Effector CD4-positive, alpha-beta T cell (primary cell): ENCODE data around the gene NBPF1.
"Not testable (repeated sequence)": the region's sequence is repeated elsewhere in the genome, so short reads cannot be mapped to it uniquely, and the experiment has no call there.

Experiments
- DNase-seq: peaks from one replicate; pipeline ENCODE4 v3.0.0-alpha.2; 2020

NBPF1 gene

DNA sequence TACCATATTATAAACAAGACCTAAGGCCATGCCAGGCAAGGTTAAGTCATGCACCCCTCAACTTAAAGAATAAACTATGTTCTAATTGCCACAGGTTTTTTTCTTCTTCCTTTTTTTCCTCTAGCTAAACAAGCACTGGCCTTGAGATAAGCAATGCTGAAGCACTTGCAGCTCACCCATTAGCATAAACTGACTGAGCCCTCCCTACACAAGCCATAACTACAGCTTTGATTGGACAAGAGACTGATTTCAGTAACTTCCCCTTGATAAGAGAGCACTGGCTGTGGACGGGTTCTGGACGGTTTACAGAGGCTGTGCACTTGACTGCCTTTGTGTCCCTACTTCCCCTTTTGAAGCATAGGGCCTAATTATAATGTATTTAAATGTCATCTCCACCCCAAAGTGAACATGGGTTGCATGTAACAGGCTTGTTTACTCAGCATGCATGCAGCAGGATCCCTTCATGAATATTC, 72.9 kb downstream of the NBPF1 start:
- not testable (repeated sequence) for DNase-seq

DNA sequence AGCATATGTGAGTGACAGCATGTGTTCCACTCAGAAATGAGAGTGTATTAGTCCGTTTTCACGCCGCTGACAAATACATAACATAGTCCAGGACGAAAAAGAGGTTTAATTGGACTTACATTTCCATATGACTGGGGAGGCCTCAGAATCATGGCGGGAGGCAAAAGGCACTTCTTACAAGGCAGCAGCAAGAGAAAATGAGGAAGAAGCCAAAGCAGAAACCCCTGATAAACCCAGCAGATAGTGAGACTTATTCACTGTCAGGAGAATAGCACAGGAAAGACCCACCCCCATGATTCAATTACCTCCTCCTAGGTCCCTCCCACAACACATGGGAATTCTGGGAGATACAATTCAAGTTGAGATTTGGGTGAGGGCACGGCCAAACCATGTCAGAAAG, 75.8 kb downstream of the NBPF1 start:
- DNase-seq, result not testable (repeated sequence)

DNA sequence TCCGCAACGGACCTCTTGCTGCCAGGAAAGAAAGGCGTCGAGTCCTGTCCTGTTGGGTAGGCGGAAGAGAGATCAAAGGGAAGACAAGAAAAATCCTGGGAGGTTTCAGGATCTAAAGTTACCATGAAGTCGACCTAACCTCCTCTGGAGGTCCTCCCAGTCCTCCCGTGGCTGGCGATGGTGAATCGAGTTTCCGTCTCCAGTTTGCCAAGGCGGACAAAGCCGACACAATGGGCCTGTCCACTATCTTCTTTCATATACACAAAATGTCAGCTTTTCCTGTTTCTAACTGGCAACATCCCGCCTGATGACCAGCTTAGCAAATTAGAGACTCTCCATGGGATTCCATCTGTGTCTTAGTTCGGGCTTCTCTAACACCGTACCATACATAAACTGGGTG, 76.6 kb downstream of the NBPF1 start:
- not testable (repeated sequence) for DNase-seq

DNA sequence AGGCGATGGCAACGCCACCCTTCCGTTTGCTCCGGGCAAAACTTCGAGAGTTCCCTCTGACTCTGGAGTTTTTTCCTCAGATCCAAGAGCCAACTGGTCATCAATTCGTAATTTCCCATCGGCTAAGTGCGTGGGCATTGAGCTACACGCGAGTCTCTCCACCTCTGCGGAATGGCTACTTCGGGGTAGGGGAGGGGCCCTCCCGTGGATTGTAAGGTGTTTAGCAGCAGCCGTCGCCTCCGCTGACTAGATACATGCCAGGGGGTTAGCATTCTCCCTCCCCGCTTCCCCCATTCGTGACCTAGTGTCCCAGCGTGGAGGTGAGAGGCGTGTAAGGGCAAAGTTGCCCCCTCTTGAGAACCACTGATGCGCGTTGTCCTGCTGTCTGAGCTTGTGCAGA, 77.5 kb downstream of the NBPF1 start:
- not testable (repeated sequence) for DNase-seq

DNA sequence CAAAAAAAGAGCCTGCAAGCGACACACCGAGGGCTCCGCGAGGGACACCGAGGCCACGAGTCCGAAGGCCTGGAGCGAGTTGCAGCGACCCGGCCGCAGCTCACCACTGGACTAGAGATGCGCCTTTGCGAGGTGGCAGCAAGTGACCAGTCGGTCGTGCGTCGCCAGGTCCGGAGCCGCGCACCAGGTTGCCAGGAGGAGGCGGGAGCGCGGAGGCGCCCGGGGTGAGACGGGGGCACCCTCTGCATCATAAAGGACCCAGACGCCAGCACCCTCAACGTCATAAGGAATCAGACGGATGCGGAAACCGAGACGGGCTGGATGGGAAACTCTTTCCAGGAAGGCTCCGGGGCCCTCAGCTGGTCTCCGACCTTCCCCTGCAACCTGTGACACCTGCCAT, 77.9 kb downstream of the NBPF1 start:
- not testable (repeated sequence) for DNase-seq

DNA sequence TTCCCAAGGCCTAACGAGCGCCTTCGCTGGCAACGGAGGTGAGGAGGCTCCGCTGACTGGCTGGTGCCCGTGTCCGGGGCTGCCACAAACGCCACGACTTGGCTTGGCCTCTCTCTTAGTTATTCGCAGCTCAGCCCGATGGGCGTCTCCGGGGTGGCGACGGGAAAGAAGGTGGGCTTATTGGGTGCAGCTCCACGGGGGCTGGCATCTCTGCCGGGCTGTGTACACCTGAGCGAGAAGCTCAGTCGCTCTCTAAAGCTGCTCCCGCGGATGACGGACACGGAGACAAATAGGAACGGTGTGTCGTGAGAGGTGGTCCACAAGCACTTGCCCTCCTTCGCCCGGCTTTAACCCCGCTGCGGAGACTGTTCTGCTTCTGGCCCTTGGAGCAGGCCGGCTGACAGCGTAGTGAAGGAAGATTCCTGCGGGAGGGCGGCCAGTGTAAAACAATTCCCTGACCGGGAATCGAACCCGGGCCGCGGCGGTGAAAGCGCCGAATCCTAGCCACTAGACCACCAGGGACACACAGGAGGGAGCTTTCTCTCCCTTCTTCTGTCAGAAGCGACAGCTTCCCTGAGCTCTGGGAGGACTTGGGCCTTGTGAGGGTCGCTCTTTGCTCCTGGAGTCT, 78.4 kb downstream of the NBPF1 start:
- DNase-seq, result not testable (repeated sequence)

DNA sequence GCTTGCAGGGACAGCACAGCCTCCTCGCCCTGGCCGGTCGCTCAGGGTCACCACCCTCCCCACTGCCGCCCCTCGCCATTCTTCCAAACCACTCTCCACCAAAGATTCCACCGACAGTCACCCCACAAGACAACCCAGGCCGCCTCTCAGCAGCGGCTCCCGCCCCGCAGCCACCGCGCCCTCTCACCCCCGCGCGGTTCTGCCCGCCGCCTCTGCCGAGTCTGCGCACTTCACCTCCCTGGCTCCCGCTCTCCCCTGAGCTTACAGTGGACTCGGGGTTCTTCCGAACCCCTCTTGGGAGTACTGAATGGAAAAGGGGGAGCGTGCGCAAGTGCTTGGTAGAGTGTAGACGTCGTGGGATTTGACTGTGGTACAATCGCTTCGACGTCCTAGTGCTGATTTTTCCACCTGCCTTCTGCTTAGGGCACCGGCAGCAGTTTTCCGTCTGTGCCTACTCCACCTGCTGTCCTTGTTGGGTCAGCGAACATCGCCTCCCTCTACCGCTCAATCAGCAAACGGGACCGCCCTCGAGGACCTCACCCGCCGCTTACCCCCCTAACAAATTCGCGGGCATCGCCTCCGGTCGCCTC, 79.0 kb downstream of the NBPF1 start:
- not testable (repeated sequence) for DNase-seq

DNA sequence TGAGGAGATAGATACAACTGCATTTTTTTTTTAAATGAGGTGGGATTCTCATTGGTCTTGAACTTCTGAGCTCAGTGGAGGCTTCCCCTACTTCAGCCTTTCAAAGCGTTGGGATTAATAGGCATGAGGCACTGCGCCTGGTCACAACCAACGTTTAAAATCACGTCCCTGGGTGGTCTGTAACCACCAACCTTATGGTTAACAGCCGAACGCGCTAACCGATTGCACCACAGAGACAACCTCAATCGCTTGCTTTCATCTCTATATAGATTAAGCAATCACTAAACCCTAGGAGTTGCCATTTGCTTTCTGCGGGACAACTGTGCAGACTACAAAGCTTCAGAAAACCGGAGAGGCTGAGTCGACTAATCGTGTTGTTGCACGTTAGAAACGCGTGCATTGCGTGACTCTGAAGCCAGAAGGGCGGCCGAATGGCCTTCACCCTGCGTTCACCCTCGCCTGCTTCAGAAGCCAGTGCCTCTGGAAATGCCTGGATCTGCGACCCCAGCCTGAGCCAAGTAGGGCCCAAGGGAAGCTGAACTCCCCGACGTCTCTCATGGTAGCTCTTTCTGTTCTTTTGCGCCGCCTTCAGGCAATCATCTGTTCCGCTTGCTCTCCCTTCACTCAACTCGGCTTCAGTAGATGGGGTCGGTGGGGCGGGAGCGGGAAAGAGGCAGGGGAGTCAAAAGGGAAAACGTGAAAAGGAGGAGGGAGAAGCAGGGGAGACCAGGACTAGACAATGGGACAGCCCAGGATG, 81.0 kb downstream of the NBPF1 start:
- DNase-seq, result not testable (repeated sequence)

DNA sequence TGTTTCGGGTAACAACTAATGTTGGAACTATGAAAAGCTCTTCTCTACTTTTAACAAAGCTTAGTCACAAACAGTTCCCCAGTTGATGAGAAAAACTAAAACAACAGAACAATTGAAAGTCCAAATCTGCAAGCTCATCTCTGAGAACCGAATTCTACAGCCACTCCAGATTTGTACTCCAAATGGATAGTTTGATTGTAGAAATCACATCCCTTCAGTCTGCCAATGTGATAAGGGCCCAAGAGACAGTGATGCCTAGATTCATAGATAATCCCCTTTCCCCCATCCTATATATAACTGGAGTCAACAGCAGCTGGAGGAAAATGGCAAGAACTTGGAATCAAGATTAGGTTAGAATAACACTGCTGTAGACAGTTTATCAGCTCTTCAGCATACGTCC, 85.0 kb downstream of the NBPF1 start:
- not testable (repeated sequence) for DNase-seq

DNA sequence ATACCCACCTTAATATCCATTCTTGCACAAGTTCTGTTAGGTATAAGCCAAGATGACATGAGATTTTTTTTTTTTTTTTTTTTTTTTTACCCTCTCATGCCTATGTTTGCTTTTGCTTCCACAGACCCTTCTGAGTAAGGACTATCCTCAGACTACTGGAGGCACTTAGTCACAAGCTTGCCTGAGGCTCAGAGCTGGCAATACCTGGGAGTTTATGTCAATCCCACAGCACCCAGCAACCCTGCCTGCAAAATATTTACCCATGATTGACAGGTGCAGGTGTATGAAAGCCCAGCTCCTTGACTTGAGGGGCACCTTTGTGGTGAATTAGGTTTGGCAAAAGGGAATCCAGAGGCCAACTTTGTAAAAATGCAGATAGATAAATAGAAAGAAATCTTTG, 87.6 kb downstream of the NBPF1 start:
- DNase-seq, result not testable (repeated sequence)

DNA sequence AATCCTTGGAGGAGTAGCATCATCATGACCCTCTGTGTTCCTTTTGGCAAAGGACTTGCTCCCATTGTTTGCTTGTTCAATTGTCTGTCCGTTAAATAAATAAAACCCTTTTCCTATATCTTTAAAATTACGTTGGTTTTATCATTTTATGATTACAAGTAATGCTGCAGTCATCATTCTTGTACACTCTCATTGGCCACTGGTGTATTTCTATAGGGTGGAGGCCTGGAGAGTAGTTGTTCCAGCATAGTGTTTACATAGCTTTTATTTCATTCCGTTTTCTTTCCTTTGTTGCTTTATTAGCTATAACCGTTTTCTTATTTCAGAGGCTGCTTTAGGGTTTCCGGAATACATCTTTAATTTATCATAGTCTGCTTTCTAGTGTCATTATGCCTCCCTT, 91.7 kb downstream of the NBPF1 start:
- not testable (repeated sequence) for DNase-seq

DNA sequence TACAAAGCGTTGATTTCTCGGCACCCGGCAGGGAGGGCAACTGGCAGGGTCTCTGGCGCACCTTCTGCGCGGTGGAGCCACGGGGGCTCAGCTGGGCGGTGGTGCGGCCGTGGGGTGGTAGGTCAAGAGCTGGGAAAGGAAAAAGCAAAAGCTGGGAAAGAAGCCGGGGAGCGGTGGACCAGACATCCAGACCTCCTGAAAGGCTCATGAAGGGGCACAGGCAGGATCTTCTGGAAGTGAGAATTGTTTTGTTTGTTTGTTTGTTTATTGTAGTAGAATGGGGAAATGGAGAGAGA, 92.1 kb downstream of the NBPF1 start:
- no peak for DNase-seq

DNA sequence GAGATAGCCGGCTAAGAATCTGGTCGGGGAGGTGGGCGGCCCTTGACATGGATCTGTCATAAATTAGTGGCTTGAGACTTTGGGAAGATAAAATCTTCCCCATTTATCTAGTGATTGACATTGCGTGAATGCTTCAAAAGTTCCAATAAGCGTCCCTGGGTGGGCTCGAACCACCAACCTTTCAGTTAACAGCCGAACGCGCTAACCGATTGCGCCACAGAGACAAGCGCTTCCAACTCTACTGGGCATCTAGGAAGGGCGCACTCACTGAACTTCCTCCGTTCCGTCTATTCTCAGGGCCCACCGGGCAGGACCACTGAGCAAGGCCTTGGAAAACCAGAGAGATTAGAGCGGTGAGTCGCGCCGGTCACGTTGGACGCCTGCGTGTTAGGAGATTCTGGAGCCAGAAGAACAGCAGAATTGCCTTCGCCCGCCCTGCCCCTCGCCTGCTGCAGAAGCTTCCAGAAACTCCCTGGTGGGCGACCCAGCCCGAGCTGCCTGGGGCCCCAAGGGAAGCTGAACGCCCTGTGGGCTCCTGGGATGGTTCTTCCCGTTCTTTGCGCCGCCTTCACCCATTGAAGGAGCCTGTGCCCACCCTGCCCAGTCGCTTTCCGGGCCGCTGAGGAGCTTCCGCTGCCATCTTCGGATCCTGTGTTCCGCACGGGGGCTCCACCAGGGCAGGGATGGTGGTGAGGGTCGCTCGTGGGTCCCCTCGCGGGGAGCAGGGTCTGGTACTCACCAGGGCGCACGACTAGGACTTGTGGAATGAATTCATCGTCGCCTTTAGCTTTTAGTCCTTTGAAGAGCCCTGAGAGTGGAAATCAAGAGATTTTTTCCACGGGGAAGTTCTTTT, 92.7 kb downstream of the NBPF1 start:
- not testable (repeated sequence) for DNase-seq

DNA sequence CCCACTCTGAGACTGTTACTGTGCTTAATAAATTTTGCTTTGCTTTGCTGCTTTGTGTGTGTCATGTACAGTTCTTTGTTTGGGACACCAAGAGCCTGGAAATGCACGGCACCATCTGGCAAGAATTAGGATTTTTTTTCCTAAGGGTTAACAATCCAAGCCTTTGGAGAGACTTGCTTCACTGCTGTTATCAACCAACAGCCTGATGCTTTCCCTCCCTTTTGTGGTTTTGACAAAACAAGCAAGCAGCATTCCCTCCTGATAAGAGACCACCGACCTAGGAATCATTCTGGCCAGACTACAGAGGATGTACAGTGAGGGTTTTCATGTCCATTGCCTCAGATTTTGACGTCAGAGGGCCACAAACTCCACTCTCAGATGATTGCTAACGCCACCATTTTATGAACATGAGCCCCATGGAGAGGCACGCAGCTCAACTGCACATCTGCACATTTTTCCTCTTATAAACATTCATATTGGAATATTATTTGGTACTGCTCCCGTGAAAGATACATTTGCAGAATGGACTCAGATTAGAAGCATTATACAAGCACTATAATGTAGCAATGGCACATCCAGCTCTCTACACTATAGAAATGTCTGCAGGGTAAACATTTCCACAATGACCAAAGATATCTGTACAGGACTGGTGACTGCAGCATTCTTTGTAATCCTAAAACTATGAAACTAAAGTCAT, 94.0 kb downstream of the NBPF1 start:
- not testable (repeated sequence) for DNase-seq

DNA sequence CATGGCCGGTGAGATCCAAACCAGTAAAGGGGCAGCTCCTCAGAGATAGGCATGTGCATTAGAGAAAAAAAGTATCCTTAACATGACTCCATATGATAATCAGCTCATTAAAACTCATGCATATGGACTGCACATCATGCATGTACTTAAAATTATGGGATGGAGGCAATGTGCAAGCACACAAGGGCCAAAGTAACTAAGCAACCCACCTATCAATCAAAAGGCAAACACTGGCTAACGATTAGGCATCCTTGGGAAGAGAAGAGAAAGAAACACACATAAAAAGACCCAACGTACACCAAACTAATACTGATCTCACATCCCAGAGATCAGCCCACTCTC, 94.5 kb downstream of the NBPF1 start:
- DNase-seq, result not testable (repeated sequence)

DNA sequence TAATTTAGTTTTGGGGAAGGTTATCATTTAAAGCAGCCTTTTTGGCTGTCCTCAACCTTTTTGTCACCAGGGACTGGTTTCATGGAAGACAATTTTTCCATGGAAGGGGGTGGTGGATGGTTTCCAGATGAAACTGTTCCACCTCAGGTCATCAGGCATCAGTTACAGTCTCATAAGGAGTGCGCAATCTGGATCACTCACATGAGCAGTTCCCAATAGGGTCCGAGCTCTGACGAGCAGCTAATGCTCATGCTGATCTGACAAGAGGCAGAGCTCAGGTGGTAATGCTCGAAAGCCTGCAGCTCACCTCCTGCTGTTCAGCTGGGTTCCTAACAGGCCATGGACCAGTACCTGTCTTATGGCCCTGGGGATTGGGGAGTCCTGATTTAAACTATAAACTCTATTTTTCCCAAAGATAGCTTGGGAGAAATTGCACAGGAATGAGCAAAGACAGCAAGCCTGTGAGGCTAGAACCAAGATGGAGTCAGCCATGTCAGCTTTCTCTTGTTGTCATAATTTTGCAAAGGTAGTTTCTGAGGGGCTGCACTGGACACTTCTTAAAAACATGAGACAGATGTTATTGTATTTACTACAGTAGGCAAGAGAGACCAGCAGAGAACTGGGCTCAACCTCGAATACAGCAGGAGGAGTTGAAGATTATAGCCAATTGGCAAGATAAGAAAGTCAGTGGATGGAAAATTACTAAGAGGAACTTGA, 96.5 kb downstream of the NBPF1 start:
- not testable (repeated sequence) for DNase-seq

DNA sequence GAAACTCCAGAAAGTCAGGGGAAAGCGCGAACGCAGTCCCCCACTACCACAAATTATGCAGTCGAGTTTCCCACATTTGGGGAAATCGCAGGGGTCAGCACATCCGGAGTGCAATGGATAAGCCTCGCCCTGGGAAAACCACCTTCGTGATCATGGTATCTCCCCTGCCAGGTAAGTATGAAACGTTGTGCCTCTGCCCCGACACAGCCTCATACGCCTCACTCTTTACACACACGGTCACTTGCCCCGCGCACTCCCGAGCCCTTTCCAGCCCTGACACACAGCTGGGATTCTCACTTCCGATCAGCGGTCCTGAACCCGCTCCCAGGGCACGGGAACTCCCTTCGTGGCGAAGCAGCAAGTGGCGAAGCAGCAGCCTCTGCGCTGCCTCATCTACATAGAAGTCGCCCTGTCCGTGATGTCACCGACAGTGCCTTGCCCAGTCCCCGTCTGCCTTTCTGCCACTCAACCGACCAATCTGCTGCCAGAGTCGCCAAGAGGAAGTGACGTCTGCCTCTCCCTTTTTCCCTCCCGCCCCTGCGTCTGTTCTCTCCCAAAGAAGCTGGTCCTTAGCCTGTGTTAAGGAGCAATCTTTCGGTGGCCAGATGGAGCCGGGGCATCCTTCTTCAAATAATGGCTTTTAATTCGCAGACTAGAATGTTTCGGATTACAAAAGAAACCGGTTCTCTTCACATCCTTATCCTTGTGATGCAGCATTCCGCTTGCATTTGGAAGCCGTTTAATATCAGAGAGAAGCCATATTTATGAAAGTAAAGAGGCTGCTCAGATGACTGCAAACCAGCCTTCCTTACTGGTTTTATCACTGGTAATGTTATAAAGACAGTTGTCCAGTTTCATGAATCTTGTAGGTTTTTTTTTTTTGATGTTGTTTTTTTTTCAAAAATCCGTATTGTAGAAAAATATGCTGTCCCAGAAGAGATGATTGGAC, 99.0 kb downstream of the NBPF1 start, which contains the start of gene RNU1-1:
Gene RNU1-1, minus strand, starts transcription at position 179 of the 949 bp plus-strand sequence.
- peak; percentile 67 for DNase-seq

DNA sequence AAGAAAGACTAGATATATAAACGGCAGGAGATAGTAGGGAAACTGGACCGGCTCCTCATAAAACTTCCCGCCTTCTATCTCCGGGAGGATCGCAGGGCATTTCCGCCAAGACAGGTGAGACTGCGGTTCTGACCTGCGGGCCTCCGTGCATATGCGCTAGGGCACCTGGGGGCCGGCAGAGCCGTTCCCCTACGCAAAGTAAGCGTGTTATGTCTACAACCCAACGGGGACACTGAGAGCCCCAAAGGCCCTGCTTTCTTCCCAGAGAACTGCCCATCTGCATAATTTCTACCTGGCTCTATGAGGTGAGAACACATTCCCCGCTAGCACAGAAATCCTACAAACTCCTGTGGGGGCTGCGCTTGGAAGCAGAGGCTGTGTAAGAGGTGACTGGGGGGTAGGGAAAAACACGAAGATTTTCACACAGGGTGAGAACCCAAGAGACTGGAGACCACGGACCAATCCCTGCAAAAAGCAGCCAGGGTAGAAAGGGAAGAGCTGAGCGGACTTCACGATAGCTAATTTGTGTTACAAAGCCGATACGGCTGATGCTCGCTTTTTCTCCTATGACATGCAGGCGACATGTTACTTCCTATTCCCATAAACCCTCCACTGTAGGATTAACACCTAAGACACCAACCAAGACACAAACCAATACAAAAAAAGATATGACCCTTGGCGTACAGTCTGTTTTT, 99.8 kb downstream of the NBPF1 start:
- DNase-seq, result peak; percentile 21

DNA sequence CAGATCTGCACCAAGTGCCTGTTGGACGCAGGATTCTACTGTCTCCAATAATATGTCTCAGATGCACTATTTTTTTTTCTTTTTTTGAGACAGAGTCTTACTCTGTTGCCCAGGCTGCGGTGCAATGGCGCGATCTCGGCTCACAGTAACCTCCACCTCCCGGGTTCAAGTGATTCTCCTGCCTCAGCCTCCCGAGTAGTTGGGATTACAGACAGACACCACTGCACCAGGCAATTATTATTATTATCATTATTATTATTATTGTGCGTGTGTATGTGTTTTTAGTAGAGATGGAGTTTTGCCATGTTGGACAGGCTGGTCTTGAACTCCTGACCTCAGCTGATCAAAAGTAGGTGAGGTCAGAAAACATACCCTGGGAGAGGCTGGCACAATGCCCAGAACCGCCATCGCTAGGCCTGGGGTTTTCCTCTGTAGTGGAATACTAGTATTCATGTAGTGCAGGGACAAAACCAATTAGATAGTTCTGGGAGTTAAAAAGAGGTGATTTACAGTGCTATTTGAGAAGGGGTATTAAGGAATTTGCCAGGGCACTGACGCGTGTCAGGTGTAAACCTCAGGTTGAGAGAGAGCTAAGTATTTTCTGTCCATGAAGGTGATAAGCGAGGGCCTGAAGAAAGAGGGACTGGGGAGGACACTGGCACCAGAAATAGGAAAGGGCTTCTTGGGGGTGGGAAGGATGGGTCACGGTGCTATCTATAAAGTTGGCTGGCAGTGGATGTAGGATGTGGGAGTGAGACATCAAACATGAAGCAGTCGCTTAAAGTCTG, 100.5 kb downstream of the NBPF1 start:
- not testable (repeated sequence) for DNase-seq
